NB4 (cell line): Measurements from ENCODE around the gene NDUFB10.

Experiments
- DNase-seq: peaks from one replicate; pipeline ENCODE4 v3.0.0; 2010; ENCODE audit warnings: low read depth
- H3K4me3 ChIP-seq: one replicate; pipeline ENCODE4 v1.5.1; 2011; ENCODE audit warnings: mild to moderate bottlenecking, low read depth, low read length, moderate library complexity
- MYC ChIP-seq: IDR thresholded peaks from 2 replicates; pipeline ENCODE4 v1.6.1; 2011; ENCODE audit warnings: low read depth, low read length
- POLR2A ChIP-seq: IDR thresholded peaks from 2 replicates; pipeline ENCODE4 v1.6.1; 2011; ENCODE audit warnings: mild to moderate bottlenecking; ENCODE audit not compliant: insufficient read length; ENCODE audit errors: extremely low read depth
- TF ChIP-seq, protein P1 (sequence below): IDR thresholded peaks from one replicate; pipeline ENCODE4 v1.5.1; 2012; ENCODE audit warnings: low read depth, low read length
- TF ChIP-seq, protein P2 (sequence below): IDR thresholded peaks from 2 replicates; pipeline ENCODE4 v1.6.1; 2011; ENCODE audit warnings: low read depth, low read length

NDUFB10 gene

DNA sequence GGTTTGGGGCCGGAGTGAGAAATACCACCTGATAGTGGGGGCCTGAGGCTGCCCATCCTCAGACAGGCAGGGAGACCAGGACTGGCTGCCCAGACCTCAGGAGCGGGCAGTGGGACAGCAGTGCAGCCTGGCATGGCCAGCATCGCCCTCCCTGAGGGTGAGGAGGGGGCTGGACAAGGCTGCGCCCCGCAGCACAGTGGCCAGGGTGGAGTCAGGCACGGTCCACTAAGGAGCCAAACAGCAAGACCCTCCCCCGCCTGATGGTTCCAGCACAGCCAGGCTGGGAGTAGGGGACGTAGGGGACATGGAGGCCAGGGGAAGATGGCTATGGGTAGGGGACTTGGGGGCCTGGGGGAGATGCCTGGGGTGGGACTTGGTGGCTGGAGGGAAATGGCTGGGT is 47.0 kb downstream of the NDUFB10 start:
- H3K4me3 ChIP-seq: no peak overlapping the region
- TF ChIP-seq POLR2A: no peak
- TF ChIP-seq, protein P1, sequence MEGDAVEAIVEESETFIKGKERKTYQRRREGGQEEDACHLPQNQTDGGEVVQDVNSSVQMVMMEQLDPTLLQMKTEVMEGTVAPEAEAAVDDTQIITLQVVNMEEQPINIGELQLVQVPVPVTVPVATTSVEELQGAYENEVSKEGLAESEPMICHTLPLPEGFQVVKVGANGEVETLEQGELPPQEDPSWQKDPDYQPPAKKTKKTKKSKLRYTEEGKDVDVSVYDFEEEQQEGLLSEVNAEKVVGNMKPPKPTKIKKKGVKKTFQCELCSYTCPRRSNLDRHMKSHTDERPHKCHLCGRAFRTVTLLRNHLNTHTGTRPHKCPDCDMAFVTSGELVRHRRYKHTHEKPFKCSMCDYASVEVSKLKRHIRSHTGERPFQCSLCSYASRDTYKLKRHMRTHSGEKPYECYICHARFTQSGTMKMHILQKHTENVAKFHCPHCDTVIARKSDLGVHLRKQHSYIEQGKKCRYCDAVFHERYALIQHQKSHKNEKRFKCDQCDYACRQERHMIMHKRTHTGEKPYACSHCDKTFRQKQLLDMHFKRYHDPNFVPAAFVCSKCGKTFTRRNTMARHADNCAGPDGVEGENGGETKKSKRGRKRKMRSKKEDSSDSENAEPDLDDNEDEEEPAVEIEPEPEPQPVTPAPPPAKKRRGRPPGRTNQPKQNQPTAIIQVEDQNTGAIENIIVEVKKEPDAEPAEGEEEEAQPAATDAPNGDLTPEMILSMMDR: no peak
- no peak for TF ChIP-seq MYC
- TF ChIP-seq, protein P2, sequence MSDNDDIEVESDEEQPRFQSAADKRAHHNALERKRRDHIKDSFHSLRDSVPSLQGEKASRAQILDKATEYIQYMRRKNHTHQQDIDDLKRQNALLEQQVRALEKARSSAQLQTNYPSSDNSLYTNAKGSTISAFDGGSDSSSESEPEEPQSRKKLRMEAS: no peak

DNA sequence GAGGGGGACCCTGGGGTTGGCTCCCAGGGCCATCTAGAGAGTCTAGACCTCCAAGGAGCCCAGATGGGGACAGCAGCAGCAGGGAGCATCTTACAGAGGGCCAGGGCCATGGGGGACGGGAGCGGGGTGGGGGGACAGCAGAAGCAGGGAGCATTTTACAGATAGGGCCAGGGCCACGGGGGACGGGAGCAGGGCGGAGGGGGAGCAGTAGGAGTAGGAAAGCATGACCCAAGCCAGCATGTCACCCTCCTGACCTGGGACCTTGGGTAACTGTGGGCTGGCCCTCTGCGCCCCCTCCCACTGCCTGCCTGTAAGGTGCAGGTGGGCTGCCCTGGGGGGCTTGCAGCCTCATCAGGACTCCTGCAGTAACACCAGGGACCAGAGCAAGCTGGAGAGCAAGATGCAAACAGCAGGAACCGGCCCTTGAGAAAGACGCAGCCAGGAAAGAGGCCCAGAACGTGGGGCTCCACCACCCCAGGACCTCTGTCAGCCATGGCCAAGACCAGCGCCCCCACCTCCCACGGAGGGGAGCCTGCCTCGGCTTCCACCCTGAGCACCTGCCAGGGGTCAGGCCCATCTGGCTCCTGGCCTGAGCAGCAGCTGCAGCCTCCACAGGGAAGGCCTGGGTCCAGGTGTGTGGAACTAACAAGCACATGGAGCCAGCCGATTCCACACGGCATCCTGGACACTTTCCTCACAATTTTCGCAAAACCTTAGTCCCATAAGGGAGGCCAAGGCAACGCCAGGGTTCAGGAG is 47.9 kb downstream of the NDUFB10 start:
- H3K4me3 ChIP-seq: peak overlapping the region; percentile 86
- TF ChIP-seq MYC (no peak), POLR2A (no peak)
- TF ChIP-seq, protein P1: no peak
- TF ChIP-seq, protein P2: no peak
- no peak for DNase-seq

More for the DNA sequence above, 47.0 kb downstream of the NDUFB10 start:
- no peak for DNase-seq

DNA sequence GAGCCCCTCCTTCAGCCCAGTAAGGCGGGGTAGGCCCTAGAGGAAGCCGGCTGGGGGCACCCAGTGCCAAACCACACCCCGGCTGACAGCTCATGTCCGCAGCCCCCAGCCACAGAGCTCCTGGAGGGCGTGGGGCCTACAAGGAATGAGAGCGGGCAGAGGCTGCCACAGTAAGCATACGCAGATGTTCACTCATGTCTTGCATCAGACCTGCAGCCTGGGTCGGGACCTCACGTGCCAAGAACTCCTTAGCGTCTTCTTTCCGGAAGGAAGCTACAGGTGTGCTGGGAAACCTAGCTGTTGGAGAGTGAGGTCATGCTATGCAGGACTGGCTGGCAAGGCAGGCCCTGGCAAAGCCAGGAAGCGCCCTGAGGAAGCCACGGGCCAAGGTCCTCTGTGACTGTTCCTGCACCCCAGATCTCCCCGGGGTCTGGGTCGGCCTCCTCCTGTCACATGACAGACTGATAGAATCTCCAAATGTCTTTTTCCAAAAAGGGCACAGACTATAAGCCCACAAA is 48.7 kb downstream of the NDUFB10 start:
- TF ChIP-seq, protein P1: no peak
- peak; percentile 7; the same call in 1 of the 2 replicates for TF ChIP-seq MYC
- TF ChIP-seq, protein P2: peak; percentile 55
- TF ChIP-seq POLR2A: no peak
- peak; percentile 86 for DNase-seq
- peak overlapping the region; percentile 86 for H3K4me3 ChIP-seq

DNA sequence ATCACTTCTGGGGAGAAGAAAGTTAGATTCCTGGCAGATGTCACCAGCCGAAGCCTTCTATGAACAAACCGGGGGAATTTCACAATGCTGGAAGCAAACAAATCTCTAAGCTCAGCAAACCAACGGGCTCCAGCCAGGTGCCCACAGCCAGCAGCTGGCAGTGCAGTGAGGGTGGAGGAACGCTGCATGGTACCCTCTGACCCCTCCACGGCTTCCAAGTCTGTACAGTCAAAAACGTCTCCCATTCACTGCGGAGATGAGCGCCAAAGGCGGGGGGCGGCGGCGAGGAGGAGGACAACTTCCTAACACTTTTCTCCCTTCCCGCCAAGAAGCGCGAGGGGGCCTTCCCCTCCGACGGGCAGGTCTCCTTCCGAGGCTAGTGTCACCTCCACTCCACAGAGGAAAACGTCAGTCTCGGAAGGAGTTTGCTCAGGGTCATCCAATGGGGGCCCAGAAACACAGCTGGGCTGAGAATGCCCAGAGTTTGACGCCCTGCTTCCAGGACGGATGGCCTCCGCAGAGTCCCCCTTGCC is 49.4 kb downstream of the NDUFB10 start:
- H3K4me3 ChIP-seq: peak overlapping the region; percentile 86
- no peak for TF ChIP-seq POLR2A
- TF ChIP-seq MYC: no peak
- TF ChIP-seq, protein P2: no peak; the same call in 1 of the 2 replicates
- TF ChIP-seq, protein P1: no peak
- peak; percentile 68 for DNase-seq

DNA sequence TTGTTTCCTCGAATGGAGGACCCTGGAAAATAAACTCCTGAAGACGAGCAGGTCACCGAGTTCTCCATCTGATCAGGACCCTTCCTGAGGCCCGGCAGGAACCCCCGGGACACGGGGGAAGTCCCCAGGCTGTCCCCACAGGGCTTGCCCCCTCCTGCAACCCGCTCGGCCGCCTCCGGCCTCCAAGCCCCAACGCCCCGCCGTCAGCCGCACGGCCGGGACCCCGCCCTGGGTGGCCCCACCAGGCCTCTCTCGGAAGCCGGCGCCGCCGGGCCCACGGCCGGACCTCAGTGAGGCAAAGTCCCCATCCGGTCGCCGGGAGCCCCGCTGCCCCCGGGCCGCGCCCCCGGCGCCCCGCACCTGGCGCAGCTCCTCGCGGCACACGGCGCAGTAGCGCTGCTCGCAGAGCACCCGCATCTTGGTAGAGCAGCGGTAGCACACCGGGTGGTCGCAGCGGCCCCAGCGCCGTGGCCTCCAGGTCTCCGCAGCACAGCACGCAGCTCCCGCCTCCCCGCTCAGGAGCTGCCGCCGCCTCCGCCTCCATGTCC is 49.9 kb downstream of the NDUFB10 start:
- DNase-seq: peak; percentile 47
- no peak for TF ChIP-seq POLR2A
- TF ChIP-seq, protein P1: no peak
- TF ChIP-seq MYC: no peak
- TF ChIP-seq, protein P2: no peak
- H3K4me3 ChIP-seq: peak overlapping the region; percentile 86
